HG02623 (cell line): ENCODE data around the gene ATP2C2.
"Not testable (repeated sequence)": the region's sequence is repeated elsewhere in the genome, so short reads cannot be mapped to it uniquely, and the experiment has no call there.

ENCODE experiments used
- ATAC-seq: cut with Tn5 transposase; IDR thresholded peaks from one replicate; pipeline ENCODE4 v1.9.1; 2021; ENCODE audit warnings: moderate library complexity; ENCODE audit not compliant: unreplicated experiment

The ATP2C2 gene

GRCh38 chr16:84448444-84448843 lies 80.1 kb downstream of the ATP2C2 start:
- ATAC-seq, result no peak

DNA sequence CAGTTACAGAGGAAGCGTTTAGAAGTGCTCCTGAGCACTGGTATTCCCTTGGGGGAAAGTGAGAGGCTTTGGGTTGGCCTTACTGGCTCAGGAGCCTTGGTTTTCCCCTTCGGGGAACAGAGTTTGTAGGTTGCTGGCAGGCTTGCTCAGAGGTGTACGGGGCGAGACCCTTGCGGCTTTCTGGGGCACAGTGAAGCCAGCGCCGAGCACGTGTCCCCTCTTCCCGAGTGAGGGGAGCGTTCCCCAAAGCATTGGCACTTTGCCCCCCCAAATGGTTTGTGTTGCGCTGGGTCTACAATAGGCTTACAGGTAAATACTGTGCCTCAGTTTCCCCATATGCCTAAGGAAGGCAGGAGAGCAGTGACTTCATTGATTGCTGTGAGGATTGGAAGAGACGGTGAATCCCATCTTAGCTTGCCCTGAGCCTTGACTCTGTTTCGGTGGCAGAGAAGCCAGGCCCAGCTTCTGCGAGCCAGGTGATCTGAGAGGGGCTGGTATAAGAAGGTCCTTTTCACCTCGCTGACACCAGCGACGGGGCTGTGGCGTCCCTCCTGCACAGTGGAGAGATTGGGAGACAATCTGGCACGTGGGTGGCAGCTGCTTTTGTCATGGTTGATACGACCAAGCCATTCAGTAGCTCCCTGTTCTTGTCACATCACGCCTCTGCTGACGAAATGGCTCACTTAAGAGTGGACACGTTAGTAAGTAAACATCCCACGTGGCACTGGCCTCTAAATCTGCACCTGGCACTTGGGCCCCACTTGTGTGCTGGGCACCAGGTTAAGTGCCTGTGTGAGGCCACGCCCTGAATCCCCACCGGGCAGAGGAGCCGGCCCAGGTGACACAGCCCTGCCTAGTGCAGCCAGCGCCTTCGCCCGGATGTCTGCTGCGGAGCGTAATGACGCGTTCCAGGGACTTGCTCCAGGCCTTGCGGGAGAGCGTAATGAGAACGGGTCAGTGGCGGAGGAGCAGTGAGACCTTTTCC lies 81.1 kb downstream of the ATP2C2 start:
- ATAC-seq, result no peak

DNA sequence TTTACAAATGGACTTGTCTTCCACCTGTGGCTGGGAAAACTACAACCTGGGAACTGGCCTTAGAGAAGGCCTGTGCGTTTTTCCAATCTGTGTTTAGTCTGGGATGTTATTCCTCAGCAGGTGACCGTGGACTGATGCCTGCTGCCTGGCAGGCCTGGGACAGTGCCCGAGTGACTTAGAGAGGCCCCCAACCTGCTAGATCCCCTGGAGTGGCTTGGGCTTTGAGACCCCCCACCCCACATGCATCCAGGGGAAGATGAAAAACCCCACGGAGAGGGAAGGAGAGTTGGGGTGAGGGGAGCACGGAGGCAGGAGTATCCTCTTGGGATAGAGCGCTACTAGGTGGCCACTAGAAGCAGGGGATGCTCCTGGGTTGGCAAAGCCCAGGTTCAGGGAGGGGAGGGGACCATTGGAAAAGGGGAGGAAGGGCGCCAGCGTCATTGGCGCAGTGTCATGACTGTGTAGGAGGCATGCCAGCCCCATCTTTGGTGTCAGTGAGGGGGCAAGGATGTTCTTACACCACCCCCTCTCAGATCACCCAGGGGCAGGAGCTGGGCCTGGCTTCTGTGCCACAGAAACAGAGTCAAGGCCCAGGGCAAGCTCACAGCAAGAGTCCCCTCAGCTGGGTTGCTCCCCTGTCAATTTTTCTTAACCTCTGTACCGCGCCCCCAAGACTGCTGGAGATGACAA lies 82.0 kb downstream of the ATP2C2 start:
- no peak for ATAC-seq

GRCh38 chr16:84451010-84451676 lies 82.8 kb downstream of the ATP2C2 start:
- ATAC-seq, result not testable (repeated sequence)

DNA sequence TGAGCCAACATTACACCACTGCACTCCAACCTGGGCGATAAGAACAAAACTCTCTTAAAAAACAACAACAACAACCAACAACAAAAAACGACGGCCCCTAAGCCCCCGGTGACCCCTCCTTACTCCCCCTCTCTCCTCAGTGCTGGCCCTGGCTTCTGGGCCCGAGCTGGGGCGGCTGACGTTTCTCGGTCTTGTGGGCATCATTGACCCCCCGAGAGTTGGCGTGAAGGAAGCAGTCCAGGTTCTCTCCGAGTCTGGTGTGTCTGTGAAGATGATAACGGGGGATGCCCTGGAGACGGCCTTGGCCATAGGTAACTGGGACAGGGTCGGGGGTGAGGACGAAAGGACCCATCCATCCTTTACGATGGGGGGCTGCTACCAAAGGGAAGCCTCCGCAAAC lies 83.4 kb downstream of the ATP2C2 start:
- no peak for ATAC-seq

DNA sequence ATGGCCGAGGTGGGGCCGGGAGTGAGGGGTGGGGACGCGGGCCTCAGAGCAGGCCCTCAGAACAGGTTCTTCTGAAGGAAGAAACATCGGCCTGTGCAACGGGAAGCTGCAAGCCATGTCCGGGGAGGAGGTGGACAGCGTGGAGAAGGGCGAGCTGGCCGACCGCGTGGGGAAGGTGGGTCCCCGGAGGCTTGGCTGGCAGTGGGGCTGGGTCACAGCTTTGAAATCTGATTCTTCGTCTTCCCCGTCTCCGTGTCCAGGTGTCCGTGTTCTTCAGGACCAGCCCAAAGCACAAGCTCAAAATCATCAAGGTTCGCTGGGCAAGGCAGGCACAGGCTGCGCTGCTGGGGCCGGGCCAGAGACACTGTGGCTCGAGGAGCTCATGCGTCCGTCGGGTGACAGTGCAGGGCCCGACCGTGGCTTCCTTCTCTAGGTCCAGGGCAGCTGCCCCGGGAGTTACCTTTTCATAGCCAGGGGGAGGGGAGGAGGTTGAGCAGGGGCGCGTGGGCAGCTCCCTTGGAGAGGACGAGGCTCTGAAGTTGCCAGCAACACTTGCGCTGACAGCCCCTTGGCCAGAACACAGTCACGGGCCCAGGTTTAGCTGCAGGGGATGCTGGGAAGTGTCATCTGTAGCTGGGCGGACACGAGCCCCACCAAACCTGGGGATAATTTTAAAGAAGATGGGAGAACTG lies 84.9 kb downstream of the ATP2C2 start:
- no peak for ATAC-seq

- no peak for ATAC-seq
Observed at GRCh38 chr16:84454611-84455010, 86.3 kb downstream of the ATP2C2 start.

DNA sequence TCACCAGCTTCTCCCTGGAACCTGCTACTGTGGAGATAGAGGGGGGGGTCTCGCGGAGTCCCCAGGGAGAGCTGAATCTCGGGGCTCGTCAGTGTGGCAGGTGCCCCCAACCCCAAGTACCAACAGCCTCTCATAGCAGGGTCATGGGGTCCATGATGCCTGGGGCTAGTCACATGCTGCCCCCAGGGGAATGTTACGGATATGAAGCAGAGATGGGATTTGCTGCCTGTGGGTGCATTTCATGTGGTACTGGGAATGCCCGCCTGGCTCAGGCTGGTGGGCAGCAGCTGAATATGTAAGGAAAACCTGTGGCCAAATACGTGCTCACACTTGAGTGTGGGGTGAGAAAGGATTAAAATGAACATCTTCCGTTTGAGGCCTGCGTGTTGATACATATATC lies 86.7 kb downstream of the ATP2C2 start:
- ATAC-seq, result no peak

DNA sequence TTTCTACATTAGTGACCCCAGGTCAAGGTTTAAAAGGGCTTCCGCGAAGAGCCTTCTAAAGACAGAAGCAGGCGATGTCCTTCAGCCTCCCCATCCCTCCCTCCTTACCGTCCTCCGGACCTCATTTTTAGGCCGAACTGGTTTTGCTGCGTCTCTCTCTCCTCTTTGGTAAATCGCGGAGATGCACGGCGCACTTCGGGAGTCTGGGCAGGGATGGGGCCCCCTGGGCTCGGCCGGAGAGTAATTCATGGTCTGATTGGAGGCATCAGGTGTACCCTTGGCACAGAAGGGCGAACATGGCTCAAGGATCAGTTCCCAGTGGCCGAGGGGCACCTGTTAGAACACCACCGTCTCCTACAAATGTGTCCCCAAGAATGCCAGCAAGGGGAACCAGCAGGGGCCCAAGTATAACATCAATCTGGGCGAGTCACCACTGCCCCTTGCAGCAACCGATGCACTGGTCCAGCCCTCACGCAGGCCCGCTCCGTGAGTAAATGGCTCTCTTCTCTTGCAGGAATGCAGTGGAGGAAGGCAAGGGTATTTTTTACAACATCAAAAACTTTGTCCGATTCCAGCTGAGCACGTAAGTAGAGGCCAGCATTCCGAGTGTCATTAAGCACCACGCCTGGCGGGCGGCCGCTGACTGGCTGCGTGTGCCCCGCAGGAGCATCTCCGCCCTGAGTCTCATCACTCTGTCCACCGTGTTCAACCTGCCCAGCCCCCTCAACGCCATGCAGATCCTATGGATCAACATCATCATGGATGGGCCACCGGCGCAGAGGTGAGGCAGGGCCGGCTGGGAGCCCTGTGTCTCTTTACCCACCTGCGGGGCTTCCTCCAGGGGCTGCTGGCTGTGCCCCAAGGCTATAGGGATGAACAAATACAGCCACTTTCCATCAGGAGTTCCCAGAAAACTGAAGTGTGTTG lies 90.5 kb downstream of the ATP2C2 start:
- ATAC-seq, result no peak

DNA sequence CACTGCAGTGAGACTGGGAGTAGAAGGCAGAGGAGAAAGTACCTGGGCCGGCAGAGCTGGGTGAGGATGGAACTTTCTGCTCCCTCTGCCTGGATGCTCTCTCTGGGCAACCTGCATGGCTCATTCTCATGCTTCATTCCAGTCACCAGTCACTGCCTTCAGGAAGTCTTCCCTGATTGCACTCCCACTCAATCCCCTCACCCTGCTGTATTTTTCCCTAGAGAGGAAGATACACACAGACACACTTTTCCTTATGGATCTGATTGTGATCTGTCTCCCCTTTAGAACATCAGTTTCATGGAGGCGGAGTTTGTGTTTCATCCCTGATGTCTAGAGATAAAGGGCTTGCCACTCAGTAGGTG lies 91.2 kb downstream of the ATP2C2 start:
- no peak for ATAC-seq

GRCh38 chr16:84459941-84460405 lies 91.6 kb downstream of the ATP2C2 start:
- no peak for ATAC-seq

GRCh38 chr16:84460406-84461028 lies 92.2 kb downstream of the ATP2C2 start:
- ATAC-seq, result no peak

DNA sequence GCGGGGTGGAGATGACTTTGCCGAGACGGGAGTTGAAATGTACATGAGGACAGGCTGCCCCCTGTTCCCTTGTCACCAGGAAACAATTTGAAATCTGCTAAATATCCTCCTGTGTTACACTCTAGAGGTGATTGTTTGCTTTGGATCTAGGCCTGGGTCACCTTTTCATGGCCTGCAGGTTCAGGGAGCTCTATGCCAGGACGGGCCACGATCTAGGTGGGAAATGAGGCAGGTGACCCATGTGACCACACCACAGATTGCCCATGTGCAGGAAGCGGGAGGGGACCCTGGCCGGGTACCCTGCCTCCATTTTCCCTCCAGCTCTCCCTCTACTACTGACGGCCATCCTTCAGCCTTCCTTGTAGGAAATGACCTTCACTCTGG lies 92.7 kb downstream of the ATP2C2 start:
- ATAC-seq, result no peak

GRCh38 chr16:84461413-84462295 lies 93.3 kb downstream of the ATP2C2 start:
- ATAC-seq, result no peak

DNA sequence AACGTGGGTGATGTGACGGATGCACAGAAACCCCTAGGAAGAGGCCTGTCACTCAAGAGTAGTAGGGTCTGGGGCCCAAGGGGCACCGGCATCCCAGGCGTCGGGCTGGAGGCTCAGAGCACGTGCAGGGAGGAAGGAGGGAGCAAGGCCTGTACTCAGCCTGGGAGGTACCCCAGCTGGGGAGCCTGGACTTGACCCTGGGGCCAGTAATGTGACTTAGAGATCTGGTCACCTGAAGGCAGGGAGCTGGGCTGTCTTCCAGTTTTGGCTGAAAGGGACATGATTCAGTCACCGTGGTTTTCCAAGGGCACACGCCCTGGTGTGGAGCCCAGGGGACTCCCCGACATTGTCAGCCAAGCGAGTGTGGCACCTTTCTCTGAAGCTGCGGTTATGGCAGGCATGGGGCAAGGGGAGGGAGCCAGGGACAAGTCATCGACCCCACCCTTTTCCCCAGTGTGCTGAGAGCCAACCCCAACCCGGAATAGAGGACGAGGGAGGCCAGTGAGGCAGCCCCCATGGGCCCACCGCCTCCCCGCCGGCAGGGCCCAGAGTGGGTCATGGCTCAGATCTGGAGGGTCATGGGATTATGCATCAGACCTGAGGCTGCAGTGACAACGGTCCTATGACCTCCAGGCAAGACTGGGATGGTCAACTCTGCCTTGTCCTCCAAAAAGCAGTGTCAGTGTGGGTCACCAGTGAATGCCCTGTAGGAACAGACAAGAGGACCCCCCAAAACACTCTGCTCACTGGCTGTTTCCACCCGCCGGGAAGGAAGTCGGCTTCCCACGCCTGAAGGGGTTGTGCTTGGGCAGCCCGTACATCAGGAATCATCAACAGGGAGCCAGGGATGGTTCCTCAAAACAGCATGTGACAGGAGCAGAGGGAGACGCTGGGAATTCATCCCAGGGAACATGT lies 94.2 kb downstream of the ATP2C2 start:
- ATAC-seq, result no peak

DNA sequence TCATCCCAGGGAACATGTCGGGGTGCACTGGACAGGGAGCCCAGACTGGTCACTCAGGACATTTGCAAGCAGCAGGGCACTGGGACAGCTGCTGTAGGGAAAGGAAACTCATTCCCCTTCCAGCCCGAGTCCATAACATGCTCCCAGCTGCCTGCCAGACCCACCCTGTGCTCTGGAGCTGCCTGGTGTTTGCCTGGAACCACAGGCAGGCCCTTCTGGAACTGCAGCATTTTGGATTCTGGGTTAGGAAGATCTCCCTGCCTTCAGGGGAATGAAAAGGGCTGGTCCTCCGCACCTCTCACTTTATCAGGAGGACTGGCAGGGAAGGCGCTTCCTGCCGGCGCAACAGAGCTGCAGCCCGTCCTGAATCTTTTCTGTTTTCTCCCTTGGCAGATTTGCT lies 94.9 kb downstream of the ATP2C2 start:
- no peak for ATAC-seq

GRCh38 chr16:84464116-84464515 lies 95.8 kb downstream of the ATP2C2 start:
- ATAC-seq, result no peak
